ENCODE data around the gene PNMA8A.
"Not testable (repeated sequence)": the region's sequence is repeated elsewhere in the genome, so short reads cannot be mapped to it uniquely, and the experiment has no call there.

The PNMA8A gene, protein sequence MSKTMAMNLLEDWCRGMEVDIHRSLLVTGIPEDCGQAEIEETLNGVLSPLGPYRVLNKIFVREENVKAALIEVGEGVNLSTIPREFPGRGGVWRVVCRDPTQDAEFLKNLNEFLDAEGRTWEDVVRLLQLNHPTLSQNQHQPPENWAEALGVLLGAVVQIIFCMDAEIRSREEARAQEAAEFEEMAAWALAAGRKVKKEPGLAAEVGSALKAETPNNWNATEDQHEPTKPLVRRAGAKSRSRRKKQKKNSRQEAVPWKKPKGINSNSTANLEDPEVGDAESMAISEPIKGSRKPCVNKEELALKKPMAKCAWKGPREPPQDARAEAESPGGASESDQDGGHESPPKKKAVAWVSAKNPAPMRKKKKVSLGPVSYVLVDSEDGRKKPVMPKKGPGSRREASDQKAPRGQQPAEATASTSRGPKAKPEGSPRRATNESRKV

DNA sequence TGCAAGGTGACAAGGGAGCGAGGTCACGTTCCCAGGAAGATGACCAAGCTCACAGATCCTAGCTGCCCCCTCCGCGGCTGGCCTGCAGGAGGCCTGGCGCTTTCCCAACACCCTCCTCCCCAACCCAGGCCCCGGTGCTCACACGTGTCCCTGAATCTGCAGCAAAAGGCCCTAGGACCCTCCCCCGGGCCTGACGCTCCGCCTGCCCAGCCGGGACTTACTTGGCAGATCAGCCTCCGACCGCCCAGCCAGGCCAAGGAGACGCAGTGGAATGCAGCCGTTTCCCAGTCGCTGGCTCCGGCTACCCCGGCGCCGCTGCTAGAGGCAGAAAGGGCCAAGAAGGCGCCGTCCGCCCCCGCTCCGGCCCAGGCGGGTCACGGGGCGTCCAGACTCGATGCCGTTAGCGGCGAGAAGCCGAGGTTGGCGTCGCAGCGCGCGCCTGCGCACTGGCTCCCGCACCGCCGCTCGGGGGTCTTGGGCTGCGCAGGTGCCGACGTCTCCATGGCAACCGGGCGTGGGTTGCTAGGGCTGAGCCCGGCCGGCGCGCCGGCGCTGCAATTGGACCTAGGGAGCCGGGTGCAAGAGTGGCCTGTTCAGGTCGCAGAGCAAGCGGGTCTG lies at the start of gene PNMA8A:
PNMA8A (minus strand) TSS at position 448 of the 618 bp plus-strand sequence. CDS start 528 bp downstream, outside the sequence.
- no peak for DNase-seq (ENCODE audit: low read depth)

DNA sequence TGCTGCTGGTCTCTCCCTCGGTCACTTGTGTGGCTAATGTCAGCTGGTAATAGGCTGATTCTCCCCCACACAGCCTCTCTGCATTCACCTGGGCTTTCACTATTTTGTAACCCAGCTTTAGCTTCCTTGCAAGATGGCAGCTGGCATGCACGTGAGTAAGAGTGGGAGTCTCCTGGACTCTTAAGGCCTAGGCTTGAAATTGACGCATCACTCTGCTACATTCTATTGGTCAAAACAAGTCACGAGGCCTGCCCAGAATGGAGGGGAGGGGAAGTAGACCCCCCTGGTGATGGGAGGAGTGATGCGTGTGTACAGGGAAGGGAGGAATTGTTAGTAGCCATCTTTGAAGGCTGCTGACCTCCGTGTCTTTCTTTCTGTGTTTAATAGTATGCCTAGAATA lies 49.3 kb upstream of the PNMA8A start:
- no peak for DNase-seq (ENCODE audit: low read depth)

DNA sequence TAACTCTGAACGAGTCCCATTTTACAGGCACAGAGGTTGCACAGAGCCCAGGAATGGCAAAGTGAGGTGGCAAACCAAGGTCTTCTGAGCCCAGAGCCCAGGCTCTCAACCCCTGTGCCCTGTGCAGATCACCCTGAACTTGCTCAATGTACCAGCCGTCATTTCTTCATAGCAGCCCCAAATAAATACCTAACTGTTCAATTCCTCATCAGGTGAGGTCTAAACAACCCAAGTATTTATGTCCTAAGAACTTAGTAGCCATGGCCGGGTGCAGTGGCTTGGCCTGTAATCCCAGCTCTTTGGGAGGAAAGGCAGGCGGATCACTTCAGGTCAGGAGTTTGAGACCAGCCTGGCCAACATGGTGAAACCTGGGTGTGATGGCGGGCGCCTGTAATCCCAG lies 46.1 kb upstream of the PNMA8A start:
- DNase-seq (ENCODE audit: low read depth): no peak

DNA sequence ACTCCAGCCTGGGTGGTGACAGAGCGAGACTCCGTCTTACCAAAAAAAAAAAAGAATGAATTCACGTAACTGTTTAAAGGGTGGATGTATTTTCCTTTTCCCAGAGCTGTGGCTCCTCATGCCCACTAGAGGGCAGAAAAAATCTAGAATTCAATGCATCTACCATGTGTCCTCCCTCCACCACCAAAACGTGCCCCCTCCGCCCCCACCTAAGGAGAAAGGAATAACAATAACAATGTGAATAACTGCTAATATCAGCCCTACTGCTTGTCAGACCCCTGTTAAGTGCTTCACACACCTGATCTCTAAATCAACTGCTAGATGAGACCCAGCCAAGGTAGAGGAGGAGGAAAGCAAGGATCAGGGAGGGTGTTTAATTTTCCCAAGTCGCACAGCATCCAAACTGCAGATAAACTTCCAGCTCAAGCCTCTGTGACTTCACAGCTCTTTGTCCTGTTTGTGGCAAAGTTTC lies 44.6 kb upstream of the PNMA8A start:
- DNase-seq (ENCODE audit: low read depth): no peak

DNA sequence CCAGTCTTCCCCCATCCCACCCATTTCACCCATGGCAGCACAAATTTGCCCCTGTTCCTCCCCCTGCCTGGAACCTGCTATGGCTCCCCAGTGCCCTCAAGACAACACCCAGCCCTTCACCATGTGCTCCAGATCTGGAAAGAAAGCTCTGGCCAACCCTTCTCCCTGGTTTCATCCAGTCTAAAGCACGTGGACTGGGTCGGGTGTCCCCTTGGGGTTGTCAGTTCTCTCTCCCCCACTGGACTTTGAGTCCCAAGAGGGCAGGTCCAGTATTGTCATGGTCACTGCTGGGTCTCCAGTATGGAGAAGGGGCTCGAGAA lies 43.9 kb upstream of the PNMA8A start:
- DNase-seq (ENCODE audit: low read depth): no peak

DNA sequence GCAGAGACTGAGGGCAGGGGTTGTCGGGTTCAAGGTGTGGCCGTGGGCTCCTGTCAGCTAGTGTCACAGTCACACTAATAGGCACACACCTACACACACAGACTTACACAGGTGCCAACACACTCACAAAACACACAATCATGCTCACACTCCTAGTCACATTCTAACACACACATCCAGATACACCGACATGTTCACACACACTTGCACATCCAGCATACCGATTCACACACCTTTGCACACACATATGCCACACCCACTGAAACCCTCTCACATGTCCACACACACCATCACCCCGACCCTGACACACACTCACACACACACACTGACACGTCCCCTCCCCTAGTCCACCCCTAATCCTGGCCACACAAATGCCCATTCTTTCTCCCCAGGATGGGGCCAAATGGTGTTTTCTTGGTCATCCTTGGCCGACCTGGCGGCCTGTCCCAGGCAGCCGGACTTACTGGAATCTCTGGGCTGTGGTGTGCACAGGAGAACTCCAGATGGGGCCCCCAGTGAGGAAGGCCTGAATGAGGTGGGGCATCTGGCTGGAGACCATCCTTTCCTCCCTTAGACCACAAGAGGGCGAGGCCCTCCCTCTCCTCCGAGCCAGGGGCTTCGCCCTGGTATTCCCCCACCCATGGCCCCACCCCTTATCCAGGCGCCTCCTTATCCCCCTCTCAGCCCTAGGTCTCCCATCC lies 43.4 kb upstream of the PNMA8A start:
- DNase-seq (ENCODE audit: low read depth): no peak

DNA sequence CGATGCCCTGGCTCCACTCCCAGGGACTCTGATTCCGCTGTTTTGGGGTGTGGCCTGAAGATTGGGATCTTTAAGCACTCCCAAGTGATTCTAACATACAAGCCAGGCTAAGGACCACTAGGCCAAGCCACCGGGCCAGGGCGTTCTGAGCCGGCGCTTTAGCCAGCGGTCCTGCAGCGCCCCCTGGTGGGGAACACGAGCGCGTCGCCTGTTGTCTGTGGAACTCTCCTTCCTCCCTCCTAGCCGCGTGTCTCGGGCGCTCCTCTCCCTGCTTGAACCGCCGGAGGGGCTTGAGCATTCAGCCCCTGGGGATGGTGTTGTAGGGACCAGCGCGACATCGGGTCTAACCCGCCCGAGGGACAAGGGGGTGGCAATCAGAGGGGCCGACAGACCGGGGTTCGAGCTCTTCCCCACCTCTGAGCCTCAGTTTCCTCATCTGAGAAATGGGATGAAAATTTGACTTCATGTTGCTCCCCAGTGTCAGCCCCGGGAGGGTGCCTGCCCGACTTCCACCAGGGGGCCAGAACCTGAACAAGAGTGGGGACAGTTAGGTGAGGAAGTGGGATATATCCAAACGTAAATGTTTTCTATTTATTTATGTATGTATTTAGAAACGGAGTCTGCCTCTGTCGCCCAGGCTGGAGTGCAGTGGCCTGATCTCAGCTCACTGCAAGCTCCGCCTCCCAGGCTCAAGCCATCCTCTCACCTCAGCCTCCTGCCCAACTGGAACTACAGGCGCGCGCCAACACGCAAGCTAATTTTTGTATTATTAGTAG lies 42.3 kb upstream of the PNMA8A start:
- DNase-seq (ENCODE audit: low read depth): no peak

DNA sequence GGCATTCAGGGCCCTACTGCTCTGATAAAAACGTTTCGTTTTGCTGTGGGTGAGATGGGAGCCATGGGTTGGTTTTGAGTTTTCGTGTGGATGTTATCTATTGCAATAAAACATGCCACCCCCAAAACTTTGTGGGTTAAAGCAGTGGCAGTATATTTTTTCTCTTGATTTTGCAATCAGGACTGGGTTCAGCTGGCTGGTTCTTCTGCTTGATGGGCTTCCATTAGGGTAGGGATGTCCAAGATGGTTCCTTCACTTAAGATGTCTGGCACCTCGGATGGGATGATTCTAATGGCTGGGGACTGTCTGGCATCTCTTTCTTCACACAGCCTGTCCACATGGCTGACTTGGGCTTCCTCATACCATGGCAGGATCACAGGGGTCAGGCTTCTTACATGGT lies 39.9 kb upstream of the PNMA8A start:
- no peak for DNase-seq (ENCODE audit: low read depth)

DNA sequence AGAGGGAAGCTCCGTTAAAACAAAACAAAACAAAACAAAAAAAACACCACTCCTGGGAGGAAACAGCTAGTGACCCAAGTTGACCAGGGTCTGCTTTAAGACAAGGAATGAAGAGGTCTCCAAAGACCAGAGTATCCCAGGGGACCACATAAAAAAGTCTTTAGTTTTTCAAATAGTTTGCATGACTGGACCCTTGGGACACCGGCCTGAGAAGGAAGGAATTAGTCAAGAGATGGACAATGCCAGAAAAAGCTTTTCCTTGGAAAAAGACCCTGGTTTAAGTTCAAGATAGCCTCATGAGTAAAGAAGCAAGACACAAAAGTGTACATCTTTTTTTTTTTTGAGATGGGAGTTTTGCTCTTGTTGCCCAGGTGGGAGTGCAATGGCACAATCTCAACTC lies 36.8 kb upstream of the PNMA8A start:
- no peak for DNase-seq (ENCODE audit: low read depth)

DNA sequence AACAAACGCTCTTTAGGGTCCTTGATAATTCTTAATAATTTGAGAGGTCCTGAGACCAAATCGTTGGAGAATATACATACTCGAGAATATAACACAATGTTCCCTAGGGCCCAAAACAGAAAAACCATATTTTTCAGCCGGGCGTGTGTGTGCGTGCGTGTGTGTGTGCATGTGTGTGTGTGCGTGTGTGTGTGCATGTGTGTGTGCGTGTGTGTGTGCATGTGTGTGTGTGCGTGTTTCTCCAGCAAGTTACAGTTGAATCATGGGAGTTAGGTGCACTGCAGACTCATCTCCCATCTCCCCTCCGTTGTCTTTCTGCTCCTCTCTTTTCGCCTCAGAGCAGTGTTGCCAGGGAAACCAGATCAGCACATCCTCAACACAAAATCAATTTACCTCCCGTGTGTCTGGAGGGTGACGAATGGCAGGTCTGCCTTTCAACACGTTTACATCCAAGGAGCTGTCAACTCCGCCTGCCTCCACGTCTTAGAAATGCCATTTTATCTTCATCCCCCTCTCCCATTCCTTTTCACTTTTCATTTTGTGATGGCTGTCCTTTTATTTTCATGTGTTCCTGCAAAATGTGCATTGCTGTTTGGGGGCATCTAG lies 32.6 kb upstream of the PNMA8A start:
- no peak for DNase-seq (ENCODE audit: low read depth)

DNA sequence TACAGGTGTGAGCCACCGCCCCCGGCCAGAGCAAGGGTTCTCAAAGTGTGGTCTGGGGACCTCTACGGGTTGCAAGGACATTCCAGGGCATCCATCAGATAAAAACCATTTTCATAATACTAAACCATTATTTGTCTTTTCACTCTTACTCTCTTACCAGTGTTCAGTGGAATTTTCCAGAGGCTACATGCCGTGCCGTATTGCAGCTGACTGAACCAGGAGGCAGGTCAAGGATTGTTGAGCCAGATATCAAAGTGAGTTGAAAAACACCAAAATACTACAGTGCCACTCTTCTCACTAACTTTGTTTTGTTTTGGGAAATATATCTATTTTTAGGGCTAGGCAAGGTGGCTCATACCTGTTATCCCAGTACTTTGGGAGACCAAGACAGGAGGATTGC lies 31.5 kb upstream of the PNMA8A start:
- no peak for DNase-seq (ENCODE audit: low read depth)

DNA sequence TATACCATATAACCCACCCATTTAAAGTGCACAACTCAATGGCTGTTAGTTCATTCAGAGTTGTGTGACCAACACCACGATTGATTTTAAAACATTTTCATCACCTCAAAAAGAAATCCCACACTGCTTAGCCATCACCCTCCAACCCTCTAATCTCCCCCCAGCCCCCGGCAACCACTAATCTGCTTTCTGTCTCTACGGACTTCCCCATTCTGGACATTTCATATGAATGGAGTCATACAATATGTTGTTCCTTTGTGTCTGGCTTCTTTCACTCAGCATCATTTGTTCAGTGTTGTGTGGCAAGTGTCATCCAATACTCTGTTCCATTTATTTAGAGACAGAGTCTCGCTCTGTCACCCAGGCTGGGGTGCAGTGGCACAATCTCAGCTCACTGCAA lies 28.3 kb upstream of the PNMA8A start:
- no peak for DNase-seq (ENCODE audit: low read depth)

DNA sequence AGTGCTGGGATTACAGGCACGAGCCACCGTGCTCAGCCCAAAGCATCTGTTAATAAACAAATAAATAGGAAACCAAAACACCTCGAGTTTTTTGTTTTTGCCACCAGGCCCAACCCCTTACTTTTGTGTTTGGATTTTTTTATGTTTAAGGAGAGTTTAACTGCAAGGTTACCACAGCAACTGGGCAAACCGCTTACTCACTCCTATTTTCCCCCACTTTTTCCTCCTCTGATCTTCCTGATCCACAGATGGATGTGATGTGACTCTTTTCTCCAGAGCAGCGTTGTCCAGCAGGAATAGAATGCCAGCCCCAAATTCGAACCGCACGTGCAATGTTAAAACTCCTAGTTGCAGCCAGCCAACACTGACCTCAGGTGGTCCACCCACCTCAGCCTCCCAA lies 26.4 kb upstream of the PNMA8A start:
- DNase-seq (ENCODE audit: low read depth): no peak

DNA sequence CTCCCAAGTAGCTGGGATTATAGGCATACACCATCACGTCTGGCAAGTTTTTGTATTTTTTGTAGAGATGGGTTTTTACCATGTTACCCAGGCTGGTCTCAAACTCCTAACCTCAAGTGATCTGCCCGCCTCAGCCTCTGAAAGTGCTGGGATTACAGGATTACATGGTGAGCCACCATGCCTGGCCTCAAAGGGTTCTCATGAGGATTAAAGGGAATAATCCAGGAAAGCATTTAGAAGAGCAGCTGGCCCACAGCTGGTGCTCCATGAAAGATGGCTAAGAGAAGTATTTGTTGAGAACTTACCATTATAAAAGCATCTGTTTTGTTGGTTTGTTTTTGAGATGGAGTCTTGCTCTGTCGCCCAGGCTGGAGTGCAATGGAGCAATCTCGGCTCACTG lies 25.5 kb upstream of the PNMA8A start:
- DNase-seq (ENCODE audit: low read depth): not testable (repeated sequence)

DNA sequence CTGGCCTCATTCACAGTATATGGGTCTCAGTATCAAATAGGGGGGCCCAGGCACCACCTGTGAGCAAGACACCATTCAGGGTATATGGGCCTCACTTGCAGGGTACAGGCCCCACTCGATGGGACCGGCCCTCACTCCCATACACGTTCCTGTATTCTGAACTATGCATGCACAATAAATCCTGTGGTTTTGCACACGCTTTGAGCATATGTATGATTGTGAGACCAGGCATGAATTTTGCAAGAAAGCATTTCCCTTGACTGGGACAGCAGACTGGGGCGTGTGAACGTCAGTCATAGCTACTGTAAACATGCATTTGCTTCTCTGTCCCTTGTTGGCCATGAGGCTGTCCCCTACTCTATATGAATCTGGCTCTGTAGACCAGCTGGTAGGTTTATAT lies 24.9 kb upstream of the PNMA8A start:
- DNase-seq (ENCODE audit: low read depth): no peak

DNA sequence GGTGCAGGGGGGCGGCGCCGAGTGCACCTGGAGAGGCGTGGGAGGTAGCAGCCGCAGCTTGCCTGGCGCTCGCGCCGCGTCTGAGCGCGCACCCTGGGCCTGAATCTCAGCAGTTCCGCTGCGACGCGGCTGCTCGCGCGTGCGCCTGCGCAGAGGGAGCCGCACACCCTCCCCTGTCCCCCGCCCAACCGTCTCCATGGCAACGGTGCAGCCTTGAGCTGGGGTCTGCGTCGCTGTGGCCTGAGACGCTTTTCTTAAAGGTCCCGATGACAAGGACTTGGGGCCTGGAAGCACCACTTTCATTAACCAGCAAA lies 24.4 kb upstream of the PNMA8A start, which contains the start of gene PNMA8B:
PNMA8B (minus strand) TSS at position 82 of the 314 bp plus-strand sequence. CDS start 402 bp downstream, outside the sequence.
- DNase-seq (ENCODE audit: low read depth): no peak

DNA sequence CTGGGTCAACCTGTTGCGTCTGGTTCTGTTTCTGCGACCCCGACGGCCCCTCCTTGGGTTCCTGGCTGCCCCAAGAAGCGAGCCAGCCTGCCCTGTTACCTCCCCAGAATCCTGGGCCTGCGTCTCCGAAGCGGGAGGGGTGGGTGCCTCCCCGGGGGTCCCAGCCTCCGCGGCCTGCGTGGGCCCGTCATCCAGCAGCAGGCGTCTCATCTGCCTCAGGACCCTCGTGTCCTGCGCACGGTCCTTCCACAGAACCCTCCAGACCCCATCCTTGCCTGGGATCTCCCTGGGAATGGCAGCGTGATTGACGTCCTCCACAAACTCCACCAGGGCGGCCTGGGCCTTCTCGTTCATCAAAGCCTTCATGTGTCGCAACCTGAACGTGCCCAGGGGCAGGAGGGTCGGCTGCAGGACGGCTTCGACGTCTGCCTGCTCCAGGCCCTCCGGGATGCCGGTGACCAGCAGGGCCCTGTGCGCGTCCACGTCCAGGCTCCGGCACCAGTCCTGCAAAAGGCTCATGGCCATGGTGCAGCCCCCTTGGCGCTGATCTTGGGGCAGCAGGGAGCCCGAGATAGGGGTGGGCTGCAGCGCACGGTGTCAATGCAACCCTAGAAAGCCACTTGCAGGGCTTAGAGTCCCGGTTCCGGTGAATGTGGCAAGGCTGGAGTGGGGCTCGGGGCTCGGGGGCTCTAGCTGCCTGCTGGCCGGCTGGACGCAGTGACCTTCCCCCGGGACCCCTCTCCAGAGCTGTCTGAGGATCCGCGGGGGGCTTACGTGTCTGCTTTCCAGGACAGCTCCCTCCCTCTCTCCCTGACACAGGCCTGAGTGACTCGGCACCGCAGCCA lies 23.8 kb upstream of the PNMA8A start:
- DNase-seq (ENCODE audit: low read depth): no peak

DNA sequence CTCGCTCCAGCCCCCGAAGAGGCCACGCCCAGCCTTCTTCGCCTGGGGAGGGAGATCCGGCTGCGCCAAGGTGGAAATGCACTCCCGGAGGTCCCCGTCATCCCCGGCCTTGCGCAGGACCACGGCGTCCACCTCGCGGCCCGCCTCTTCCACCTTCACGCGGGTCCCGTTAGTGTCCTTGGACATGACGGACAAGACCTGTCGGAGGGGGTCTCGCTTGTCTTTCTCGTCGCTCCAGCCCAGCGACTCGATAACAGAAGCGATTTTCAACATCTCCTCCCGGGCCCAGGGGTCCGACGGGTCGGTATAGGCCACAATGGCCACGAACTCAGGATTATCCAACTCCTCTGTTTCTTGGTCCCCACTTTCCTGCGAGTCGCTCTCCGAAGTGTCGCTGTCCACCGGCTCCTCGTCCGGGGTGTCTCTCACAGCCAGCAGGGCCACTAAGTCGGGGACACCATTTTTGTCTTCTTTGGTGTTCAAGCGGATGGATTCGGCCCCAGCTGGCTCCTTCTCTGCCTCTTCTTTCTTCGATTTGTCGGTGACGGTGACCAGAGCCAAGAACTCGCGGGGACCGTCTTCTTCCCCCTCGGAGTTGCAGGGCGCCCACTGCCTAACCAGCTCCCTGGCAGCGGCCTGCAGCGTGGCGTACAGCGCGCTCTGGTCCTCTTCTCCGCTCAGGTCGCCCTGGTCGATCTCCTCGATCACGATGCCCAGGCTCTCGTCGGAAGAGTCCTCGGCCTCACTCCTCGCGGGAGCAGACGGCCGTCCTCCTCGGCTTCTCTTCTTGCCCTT lies 23.0 kb upstream of the PNMA8A start:
- no peak for DNase-seq (ENCODE audit: low read depth)

DNA sequence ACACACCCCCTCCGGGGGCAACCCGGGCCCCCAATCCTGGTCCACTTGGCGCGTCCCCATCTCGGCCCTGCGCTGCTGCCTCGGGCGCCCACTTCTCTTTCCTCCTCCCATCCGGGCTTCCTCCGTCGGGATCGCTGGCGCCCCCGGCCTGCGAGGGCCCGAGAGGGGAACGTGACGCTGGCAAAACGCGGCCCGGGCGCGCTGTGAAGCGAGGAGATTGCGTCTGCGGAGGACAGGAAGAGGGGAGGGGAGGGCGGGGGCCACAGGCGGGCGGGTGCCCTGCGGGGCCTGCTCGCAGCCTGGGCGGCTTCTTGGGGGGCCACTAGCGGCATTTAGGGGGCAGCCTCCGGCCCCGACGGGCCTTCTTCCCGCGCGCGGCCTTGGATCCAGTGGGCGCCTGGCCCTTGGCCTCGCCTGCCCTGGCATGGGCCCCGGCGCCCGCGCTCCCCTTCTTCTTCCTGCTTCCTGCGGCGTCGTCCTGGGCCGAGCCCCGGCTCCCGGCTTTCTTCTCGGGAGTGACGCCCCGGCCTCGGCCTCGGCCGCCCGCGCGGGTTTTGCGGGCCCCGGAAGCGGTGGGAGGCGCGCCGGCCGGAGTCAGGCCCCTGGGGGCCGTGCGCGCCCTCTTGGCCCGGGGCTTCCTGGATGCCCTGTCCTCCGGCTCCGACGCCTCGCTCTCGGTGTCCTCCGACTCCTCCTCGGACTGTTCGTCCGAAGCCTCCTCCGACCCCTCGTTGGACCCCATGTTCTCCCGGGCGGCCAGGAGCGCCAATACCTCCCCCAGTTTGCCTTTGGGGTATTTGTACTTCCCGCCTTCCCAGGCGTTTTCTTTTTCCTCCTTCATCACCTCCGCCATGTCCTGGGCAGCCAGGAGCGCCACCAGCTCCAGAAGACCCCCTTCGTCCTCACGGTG lies 22.1 kb upstream of the PNMA8A start:
- DNase-seq (ENCODE audit: low read depth): no peak
